NB4 (cell line): ENCODE measurements around the gene FBXL17.
"Not testable (repeated sequence)": the region's sequence is repeated elsewhere in the genome, so short reads cannot be mapped to it uniquely, and the experiment has no call there.

Experiments used
- DNase-seq: peaks from one replicate; pipeline ENCODE4 v3.0.0; 2010; ENCODE audit warnings: low read depth
- H3K4me3 ChIP-seq: one replicate; pipeline ENCODE4 v1.5.1; 2011; ENCODE audit warnings: mild to moderate bottlenecking, low read depth, low read length, moderate library complexity
- CTCF ChIP-seq: IDR thresholded peaks from one replicate; pipeline ENCODE4 v1.5.1; 2012; ENCODE audit warnings: low read depth, low read length
- MAX ChIP-seq: IDR thresholded peaks from 2 replicates; pipeline ENCODE4 v1.6.1; 2011; ENCODE audit warnings: low read depth, low read length
- MYC ChIP-seq: IDR thresholded peaks from 2 replicates; pipeline ENCODE4 v1.6.1; 2011; ENCODE audit warnings: low read depth, low read length
- POLR2A ChIP-seq: IDR thresholded peaks from 2 replicates; pipeline ENCODE4 v1.6.1; 2011; ENCODE audit warnings: mild to moderate bottlenecking; ENCODE audit not compliant: insufficient read length; ENCODE audit errors: extremely low read depth

Gene FBXL17

GRCh38 chr5:108417166-108417670 lies 35.3 kb upstream of the FBXL17 start:
- no peak for DNase-seq
- TF ChIP-seq MYC: no peak
- TF ChIP-seq CTCF: no peak
- TF ChIP-seq POLR2A: no peak
- no peak for TF ChIP-seq MAX
- H3K4me3 ChIP-seq: no peak overlapping the region

DNA sequence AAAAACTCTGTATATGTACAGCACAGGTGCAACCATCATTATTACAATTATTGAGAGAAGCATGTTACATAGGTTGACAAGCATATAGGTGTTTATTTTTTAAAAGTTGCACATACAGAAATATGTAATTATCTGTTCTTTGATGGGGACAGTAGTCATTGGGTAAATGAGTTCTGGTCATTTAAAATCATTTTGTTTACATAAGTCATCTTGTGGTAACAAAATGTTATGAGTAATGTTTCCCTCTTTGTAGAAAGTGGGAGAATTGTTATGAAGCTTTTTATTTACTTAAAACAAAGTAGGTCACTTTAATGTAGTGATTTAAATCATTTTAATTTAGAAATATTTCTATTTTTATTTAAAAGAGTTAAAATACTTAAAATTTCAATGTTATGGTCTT lies 33.8 kb upstream of the FBXL17 start:
- no peak for TF ChIP-seq MYC
- no peak for TF ChIP-seq MAX
- no peak for TF ChIP-seq POLR2A
- no peak for TF ChIP-seq CTCF
- H3K4me3 ChIP-seq: no peak overlapping the region
- DNase-seq: no peak

- no peak for DNase-seq
- no peak for TF ChIP-seq MYC
- H3K4me3 ChIP-seq: no peak overlapping the region
Measured at GRCh38 chr5:108409786-108410185, 27.9 kb upstream of the FBXL17 start.

DNA sequence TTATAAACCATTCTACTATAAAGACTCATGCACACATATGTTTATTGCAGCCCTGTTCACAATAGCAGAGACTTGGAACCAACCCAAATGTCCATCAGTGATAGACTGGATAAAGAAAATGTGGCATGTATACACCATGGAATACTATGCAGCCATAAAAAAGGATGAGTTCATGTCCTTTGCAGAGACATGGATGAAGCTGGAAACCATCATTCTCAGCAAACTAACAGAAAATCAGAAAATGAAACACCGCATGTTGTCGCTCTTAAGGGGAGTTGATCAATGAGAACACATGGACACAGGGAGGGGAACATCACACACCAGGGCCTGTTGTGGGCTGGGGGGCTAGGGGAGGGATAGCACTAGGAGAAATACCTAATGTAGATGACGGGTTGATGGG lies 23.3 kb upstream of the FBXL17 start:
- DNase-seq, H3K4me3 ChIP-seq: not testable (repeated sequence)

DNA sequence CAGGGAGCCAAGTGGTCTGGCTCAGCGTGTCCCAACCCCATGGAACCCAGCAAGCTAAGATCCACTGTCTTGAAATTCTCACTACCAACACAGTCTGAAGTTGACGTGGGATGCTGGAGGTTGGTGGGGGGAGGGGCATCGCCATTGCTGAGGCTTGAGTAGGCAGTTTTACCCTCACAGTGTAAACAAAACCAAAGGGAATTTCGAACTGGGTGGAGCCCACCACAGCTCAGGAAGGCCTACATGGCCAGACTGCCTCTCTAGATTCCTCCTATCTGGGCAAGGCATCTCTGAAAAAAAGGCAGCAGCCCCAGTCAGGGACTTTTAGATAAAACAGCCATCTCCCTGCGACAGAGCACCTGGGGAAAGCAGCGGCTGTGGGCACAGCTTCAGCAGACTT lies 17.1 kb upstream of the FBXL17 start:
- no peak for DNase-seq
- H3K4me3 ChIP-seq: no peak overlapping the region
- TF ChIP-seq CTCF: no peak
- no peak for TF ChIP-seq POLR2A
- TF ChIP-seq MYC: no peak
- TF ChIP-seq MAX: no peak

DNA sequence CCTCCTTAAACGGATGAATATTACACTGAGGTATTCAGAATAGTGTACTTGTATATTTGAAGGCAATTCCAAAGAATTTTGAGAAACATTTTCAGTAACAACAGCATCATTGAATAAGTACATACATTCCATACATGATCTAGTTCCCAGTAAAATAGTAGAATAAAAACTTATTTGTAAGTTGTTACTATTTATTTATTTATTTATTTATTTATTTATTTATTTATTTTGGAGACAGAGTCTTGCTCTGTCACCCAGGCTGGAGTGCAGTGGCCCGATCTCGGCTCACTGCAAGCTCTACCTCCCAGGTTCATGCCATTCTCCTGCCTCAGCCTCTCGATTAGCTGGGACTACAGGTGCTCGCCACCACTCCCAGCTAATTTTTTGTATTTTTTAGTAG lies 14.9 kb upstream of the FBXL17 start:
- H3K4me3 ChIP-seq, DNase-seq: not testable (repeated sequence)

GRCh38 chr5:108387758-108388157 lies 5.9 kb upstream of the FBXL17 start:
- DNase-seq: no peak
- H3K4me3 ChIP-seq: no peak overlapping the region
- TF ChIP-seq MYC (no peak), POLR2A (no peak), MAX (no peak), CTCF (no peak)
